ENCODE results near the gene MYF6. TPM values are rescaled to one million over a fixed set of nuclear protein-coding genes. Genes with fewer than 3 reads are reported as not detected.
A peak's percentile ranks its signal among the peaks of the same experiment; 100 is the strongest.

The MYF6 gene
- total RNA-seq, 1 donor, result not detected

- peaks cover 20% of the 10 kb centered on the region for H3K4me1 ChIP-seq (ENCODE audit: insufficient read depth, low read length)
- no peaks in the 10 kb centered on the region for H3K9me3 ChIP-seq (ENCODE audit: low read depth, low read length)
- no peak for TF ChIP-seq CTCF (IDR thresholded peaks at IDR 0.05; ENCODE audit: extremely low read depth, low read depth, low read length)
- H2AFZ ChIP-seq (ENCODE audit: low read length), result no peak overlapping the region
- no peaks in the 10 kb centered on the region for H3K79me2 ChIP-seq (ENCODE audit: insufficient read depth, low read length)
- H3K27me3 ChIP-seq (ENCODE audit: insufficient read depth, low read length), result no peaks in the 10 kb centered on the region
- no peak overlapping the region for H3K4me3 ChIP-seq (ENCODE audit: insufficient read depth, low read length)
- H3K27ac ChIP-seq (ENCODE audit: low read depth, low read length), result no peak overlapping the region
- no peaks in the 10 kb centered on the region for H4K20me1 ChIP-seq (ENCODE audit: insufficient read depth, low read length)
- no peaks in the 10 kb centered on the region for H3K36me3 ChIP-seq (ENCODE audit: insufficient read depth, low read length)
- no peak for DNase-seq (ENCODE audit: insufficient read length, low spot score, missing footprints)
- no peak overlapping the region for H3K4me2 ChIP-seq (ENCODE audit: insufficient read depth, low read length)
Measured at GRCh38 chr12:80698847-80699542, 8.4 kb upstream of the MYF6 start.

- no peaks in the 10 kb centered on the region for H3K9me3 ChIP-seq (ENCODE audit: low read depth, low read length)
Measured at GRCh38 chr12:80700327-80700726, 7.1 kb upstream of the MYF6 start.

GRCh38 chr12:80701388-80701787 is 6.0 kb upstream of the MYF6 start:
- H3K27ac ChIP-seq (ENCODE audit: low read depth, low read length), result no peak overlapping the region
- H3K9me3 ChIP-seq (ENCODE audit: low read depth, low read length), result no peaks in the 10 kb centered on the region
- H3K36me3 ChIP-seq (ENCODE audit: insufficient read depth, low read length), result no peaks in the 10 kb centered on the region
- H3K4me2 ChIP-seq (ENCODE audit: insufficient read depth, low read length), result no peak overlapping the region
- H4K20me1 ChIP-seq (ENCODE audit: insufficient read depth, low read length), result no peaks in the 10 kb centered on the region
- H3K79me2 ChIP-seq (ENCODE audit: insufficient read depth, low read length), result no peaks in the 10 kb centered on the region
- H3K27me3 ChIP-seq (ENCODE audit: insufficient read depth, low read length), result no peaks in the 10 kb centered on the region
- H3K4me3 ChIP-seq (ENCODE audit: insufficient read depth, low read length), result no peak overlapping the region
- no peak for DNase-seq (ENCODE audit: insufficient read length, low spot score, missing footprints)
- H2AFZ ChIP-seq (ENCODE audit: low read length), result no peak overlapping the region
- H3K4me1 ChIP-seq (ENCODE audit: insufficient read depth, low read length), result peaks cover 20% of the 10 kb centered on the region
- no peak for TF ChIP-seq CTCF (IDR thresholded peaks at IDR 0.05; ENCODE audit: extremely low read depth, low read depth, low read length)

More at GRCh38 chr12:80700327-80700726, 7.1 kb upstream of the MYF6 start:
- no peak for DNase-seq (ENCODE audit: insufficient read length, low spot score, missing footprints)
- TF ChIP-seq CTCF (IDR thresholded peaks at IDR 0.05; ENCODE audit: extremely low read depth, low read depth, low read length), result no peak
- Histone ChIP-seq H3K79me2 (ENCODE audit: insufficient read depth, low read length) (no peaks in the 10 kb centered on the region), H4K20me1 (ENCODE audit: insufficient read depth, low read length) (no peaks in the 10 kb centered on the region), H3K36me3 (ENCODE audit: insufficient read depth, low read length) (no peaks in the 10 kb centered on the region), H3K4me2 (ENCODE audit: insufficient read depth, low read length) (no peak overlapping the region), H2AFZ (ENCODE audit: low read length) (no peak overlapping the region), H3K4me3 (ENCODE audit: insufficient read depth, low read length) (no peak overlapping the region), H3K27me3 (ENCODE audit: insufficient read depth, low read length) (no peaks in the 10 kb centered on the region), H3K4me1 (ENCODE audit: insufficient read depth, low read length) (peaks cover 20% of the 10 kb centered on the region), H3K27ac (ENCODE audit: low read depth, low read length) (no peak overlapping the region)

- DNase-seq (ENCODE audit: insufficient read length, low spot score, missing footprints), result peak; percentile 45
- peak overlapping the region; percentile 14 for H3K27ac ChIP-seq (ENCODE audit: low read depth, low read length)
- peak overlapping the region; percentile 45 for H3K4me3 ChIP-seq (ENCODE audit: insufficient read depth, low read length)
Measured at GRCh38 chr12:80702889-80703805, 4.3 kb upstream of the MYF6 start.

More at GRCh38 chr12:80702889-80703805, 4.3 kb upstream of the MYF6 start:
- no peaks in the 10 kb centered on the region for H3K9me3 ChIP-seq (ENCODE audit: low read depth, low read length)
- peak overlapping the region; percentile 82 for H3K4me2 ChIP-seq (ENCODE audit: insufficient read depth, low read length)
- no peaks in the 10 kb centered on the region for H3K27me3 ChIP-seq (ENCODE audit: insufficient read depth, low read length)
- H3K4me1 ChIP-seq (ENCODE audit: insufficient read depth, low read length), result peaks cover 20% of the 10 kb centered on the region
- no peaks in the 10 kb centered on the region for H4K20me1 ChIP-seq (ENCODE audit: insufficient read depth, low read length)
- no peaks in the 10 kb centered on the region for H3K79me2 ChIP-seq (ENCODE audit: insufficient read depth, low read length)
- peak overlapping the region; percentile 75 for H2AFZ ChIP-seq (ENCODE audit: low read length)
- TF ChIP-seq CTCF (IDR thresholded peaks at IDR 0.05; ENCODE audit: extremely low read depth, low read depth, low read length), result no peak
- H3K36me3 ChIP-seq (ENCODE audit: insufficient read depth, low read length), result no peaks in the 10 kb centered on the region

Measured in osteoblast (primary cell).